ENCODE measurements around the gene TBCK. TPM values are rescaled to one million over a fixed set of nuclear protein-coding genes. Genes with fewer than 3 reads are reported as not detected.

The TBCK gene
- total RNA-seq, 4 donors from 2014 or later = 37.4 to 97.1 (median 48.3) TPM

DNA sequence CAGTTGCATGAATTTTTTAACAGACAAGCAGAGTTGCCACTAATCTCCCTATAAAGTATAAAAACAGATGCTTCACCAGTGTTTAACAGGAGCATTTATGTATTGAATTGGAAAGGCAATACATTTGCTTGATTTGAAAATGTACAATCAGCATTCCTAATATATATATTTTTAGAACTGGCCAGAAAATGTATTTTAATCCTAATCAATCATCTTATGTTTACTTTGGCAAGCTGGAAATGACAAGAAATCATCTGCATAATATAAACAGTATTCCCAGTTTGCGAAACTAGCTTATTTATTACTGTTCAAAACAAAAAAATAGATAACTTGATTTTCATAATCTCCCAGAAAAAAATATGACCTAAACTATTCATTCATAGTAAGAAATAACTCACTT, 123.9 kb downstream of the TBCK start:
- H3K9me3 ChIP-seq = no peaks in the 10 kb centered on the region
- H3K36me3 ChIP-seq = no peaks in the 10 kb centered on the region
- H3K27ac ChIP-seq = no peak overlapping the region
- no peak overlapping the region for H3K4me3 ChIP-seq
- TF ChIP-seq CTCF (IDR thresholded peaks at IDR 0.05) (no peak), POLR2A (IDR thresholded peaks at IDR 0.05) (no peak)
- H3K4me1 ChIP-seq = no peaks in the 10 kb centered on the region
- no peaks in the 10 kb centered on the region for H3K27me3 ChIP-seq
- intact Hi-C loops (cut with DNase I; ENCODE audit: low total_unique reads) = no loop called here
- no peak for DNase-seq

GRCh38 chr4:106186201-106186600, 129.8 kb downstream of the TBCK start:
- DNase-seq = no peak
- H3K27ac ChIP-seq = no peak overlapping the region
- no peak overlapping the region for H3K4me3 ChIP-seq
- no peaks in the 10 kb centered on the region for H3K36me3 ChIP-seq
- H3K4me1 ChIP-seq = no peaks in the 10 kb centered on the region
- TF ChIP-seq POLR2A (IDR thresholded peaks at IDR 0.05) = no peak
- TF ChIP-seq CTCF (IDR thresholded peaks at IDR 0.05) = no peak
- H3K9me3 ChIP-seq = no peaks in the 10 kb centered on the region
- intact Hi-C loops (cut with DNase I; ENCODE audit: low total_unique reads) = no loop called here
- H3K27me3 ChIP-seq = no peaks in the 10 kb centered on the region

- Histone ChIP-seq H3K4me3 (no peak overlapping the region), H3K27me3 (no peaks in the 10 kb centered on the region), H3K9me3 (no peaks in the 10 kb centered on the region), H3K4me1 (no peaks in the 10 kb centered on the region), H3K27ac (no peak overlapping the region), H3K36me3 (no peaks in the 10 kb centered on the region)
- TF ChIP-seq POLR2A (IDR thresholded peaks at IDR 0.05) (no peak), CTCF (IDR thresholded peaks at IDR 0.05) (no peak)
- intact Hi-C loops (cut with DNase I; ENCODE audit: low total_unique reads) = no loop called here
- no peak for DNase-seq
Measured at GRCh38 chr4:106183551-106183950, 132.5 kb downstream of the TBCK start.

DNA sequence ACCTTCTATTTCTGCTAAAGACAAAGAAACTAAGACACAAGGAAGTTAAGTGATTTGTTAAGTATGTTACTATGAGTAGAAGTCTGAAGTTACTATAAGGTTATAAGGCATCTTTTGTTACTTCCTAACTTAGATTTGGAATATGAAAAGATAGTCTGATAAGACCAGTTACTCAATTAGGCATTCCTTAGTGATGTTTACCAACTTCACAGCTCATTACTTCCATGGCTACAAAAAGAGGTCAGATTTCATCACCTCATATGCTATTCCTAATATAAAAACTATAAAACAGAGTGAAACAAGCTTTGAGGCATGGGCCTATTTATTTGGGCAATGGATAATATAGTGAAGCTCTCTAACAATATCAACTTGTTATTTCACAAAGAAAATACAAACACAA, 143.1 kb downstream of the TBCK start:
- Histone ChIP-seq H3K9me3 (no peaks in the 10 kb centered on the region), H3K27me3 (no peaks in the 10 kb centered on the region), H3K36me3 (no peaks in the 10 kb centered on the region), H3K4me3 (no peak overlapping the region), H3K4me1 (no peaks in the 10 kb centered on the region), H3K27ac (no peak overlapping the region)
- TF ChIP-seq POLR2A (IDR thresholded peaks at IDR 0.05) (no peak), CTCF (IDR thresholded peaks at IDR 0.05) (no peak)
- no peak for DNase-seq
- intact Hi-C loops (cut with DNase I; ENCODE audit: low total_unique reads) = no loop called here

DNA sequence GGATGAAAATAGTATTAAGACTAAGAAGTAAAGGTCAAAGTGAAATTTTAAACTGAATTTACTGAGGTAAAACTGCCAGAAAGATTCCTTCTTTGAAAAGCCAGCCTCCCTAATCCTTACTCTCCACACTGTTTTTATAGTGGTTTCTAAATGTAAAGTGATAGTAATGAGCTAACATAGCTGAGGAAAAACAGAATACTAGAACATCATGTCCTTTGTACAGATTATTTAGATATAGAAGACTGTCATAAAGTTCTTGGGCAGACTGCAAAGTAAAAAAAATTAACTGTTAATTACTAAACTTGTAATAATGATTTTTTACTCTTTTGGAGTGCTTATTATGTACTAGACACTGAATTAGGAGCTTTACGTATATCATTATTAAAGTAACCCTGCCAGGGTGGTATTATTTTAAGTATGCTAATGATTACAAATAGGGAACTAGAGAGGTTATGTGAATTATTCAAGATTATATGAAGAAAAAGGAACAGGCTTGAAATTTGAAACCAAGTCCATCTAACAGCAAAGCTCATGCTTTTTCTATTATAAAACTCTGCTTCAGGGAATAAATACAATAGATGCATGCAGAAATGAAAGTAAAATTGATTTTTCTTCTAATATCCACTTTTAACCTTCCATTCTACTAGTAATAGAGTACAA, 150.5 kb downstream of the TBCK start:
- no peaks in the 10 kb centered on the region for H3K36me3 ChIP-seq
- no peaks in the 10 kb centered on the region for H3K9me3 ChIP-seq
- TF ChIP-seq CTCF (IDR thresholded peaks at IDR 0.05) = no peak
- no peak for TF ChIP-seq POLR2A (IDR thresholded peaks at IDR 0.05)
- H3K4me3 ChIP-seq = no peak overlapping the region
- no peaks in the 10 kb centered on the region for H3K27me3 ChIP-seq
- no peak for DNase-seq
- no peaks in the 10 kb centered on the region for H3K4me1 ChIP-seq
- intact Hi-C loops (cut with DNase I; ENCODE audit: low total_unique reads) = no loop called here
- H3K27ac ChIP-seq = no peak overlapping the region

Data from uterus (tissue), 4 donors.